ENCODE measurements around the gene AGTPBP1. TPM values are rescaled to one million over a fixed set of nuclear protein-coding genes. Genes with fewer than 3 reads are reported as not detected.

AGTPBP1 gene
- total RNA-seq, 1 experiment from 2014 or later = 54.7 TPM

DNA sequence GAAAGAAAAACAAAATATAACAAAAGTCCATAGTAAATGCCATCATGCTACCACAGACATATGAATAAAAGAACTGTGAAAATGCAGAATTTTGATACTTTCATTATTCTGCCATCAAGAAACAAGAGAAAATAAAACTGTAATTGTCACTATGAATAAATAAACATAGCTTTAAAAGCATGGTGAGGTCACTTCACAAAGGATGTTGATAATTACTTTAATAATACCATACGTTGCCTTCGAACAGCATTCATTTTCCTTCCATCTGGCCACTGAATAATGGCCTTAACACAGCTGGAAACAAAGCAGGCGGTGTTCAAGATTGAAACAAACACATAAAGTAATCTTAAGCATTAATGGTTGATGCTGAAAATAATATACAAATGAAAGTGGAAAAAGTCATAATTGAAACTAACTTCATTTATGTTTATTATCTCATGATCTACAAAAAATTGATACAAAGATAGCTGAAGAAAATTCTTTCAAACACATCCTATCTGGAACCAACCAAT is 102.0 kb downstream of the AGTPBP1 start:
- H3K4me3 Mint-ChIP-seq = no peak overlapping the region
- peaks cover 9% of the 10 kb centered on the region for H3K4me1 Mint-ChIP-seq
- H3K27ac Mint-ChIP-seq = no peak overlapping the region
- no peaks in the 10 kb centered on the region for H3K27me3 Mint-ChIP-seq (ENCODE audit: low read depth)
- DNase-seq (ENCODE audit: low spot score) (no peak), ATAC-seq (no peak)
- peaks cover 12% of the 10 kb centered on the region; the same call in 1 of the 2 replicates for H3K36me3 Mint-ChIP-seq
- ChIA-PET CTCF (interaction anchor here (0.6 kb wide), 1 partner anchor 120 kb away, joined by 3 read pairs; no protein-coding TSS in a partner anchor), POLR2A (no interaction called here)
- no peaks in the 10 kb centered on the region for H3K9me3 Mint-ChIP-seq
- TF ChIP-seq CDX4 (CRISPR knock-in tag; IDR thresholded peaks at IDR 0.05; ENCODE audit: borderline replicate concordance) = no peak
- TF ChIP-seq, protein P1, sequence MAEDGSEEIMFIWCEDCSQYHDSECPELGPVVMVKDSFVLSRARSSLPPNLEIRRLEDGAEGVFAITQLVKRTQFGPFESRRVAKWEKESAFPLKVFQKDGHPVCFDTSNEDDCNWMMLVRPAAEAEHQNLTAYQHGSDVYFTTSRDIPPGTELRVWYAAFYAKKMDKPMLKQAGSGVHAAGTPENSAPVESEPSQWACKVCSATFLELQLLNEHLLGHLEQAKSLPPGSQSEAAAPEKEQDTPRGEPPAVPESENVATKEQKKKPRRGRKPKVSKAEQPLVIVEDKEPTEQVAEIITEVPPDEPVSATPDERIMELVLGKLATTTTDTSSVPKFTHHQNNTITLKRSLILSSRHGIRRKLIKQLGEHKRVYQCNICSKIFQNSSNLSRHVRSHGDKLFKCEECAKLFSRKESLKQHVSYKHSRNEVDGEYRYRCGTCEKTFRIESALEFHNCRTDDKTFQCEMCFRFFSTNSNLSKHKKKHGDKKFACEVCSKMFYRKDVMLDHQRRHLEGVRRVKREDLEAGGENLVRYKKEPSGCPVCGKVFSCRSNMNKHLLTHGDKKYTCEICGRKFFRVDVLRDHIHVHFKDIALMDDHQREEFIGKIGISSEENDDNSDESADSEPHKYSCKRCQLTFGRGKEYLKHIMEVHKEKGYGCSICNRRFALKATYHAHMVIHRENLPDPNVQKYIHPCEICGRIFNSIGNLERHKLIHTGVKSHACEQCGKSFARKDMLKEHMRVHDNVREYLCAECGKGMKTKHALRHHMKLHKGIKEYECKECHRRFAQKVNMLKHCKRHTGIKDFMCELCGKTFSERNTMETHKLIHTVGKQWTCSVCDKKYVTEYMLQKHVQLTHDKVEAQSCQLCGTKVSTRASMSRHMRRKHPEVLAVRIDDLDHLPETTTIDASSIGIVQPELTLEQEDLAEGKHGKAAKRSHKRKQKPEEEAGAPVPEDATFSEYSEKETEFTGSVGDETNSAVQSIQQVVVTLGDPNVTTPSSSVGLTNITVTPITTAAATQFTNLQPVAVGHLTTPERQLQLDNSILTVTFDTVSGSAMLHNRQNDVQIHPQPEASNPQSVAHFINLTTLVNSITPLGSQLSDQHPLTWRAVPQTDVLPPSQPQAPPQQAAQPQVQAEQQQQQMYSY (CRISPR knock-in tag; IDR thresholded peaks at IDR 0.05) = no peak
- no peak for TF ChIP-seq USF2 (CRISPR knock-in tag; IDR thresholded peaks at IDR 0.05)

- H3K36me3 Mint-ChIP-seq = no peaks in the 10 kb centered on the region; the same call in 1 of the 2 replicates
- H3K27ac Mint-ChIP-seq = no peak overlapping the region
- POLR2A ChIA-PET = no interaction called here
- peaks cover 9% of the 10 kb centered on the region for H3K4me1 Mint-ChIP-seq
- TF ChIP-seq ZBTB43 (CRISPR knock-in tag; IDR thresholded peaks at IDR 0.05) = no peak
- TF ChIP-seq FOXK1 (CRISPR knock-in tag; IDR thresholded peaks at IDR 0.05) = no peak
- TF ChIP-seq ZSCAN18 (CRISPR knock-in tag; IDR thresholded peaks at IDR 0.05) = no peak
- TF ChIP-seq ATF2 (CRISPR knock-in tag; IDR thresholded peaks at IDR 0.05; ENCODE audit: borderline replicate concordance, low read depth) = no peak
- TF ChIP-seq, protein P2, sequence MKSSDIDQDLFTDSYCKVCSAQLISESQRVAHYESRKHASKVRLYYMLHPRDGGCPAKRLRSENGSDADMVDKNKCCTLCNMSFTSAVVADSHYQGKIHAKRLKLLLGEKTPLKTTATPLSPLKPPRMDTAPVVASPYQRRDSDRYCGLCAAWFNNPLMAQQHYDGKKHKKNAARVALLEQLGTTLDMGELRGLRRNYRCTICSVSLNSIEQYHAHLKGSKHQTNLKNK (CRISPR knock-in tag; IDR thresholded peaks at IDR 0.05) = no peak
- TF ChIP-seq KAT7 (CRISPR knock-in tag; IDR thresholded peaks at IDR 0.05; ENCODE audit: borderline replicate concordance) = no peak
- TF ChIP-seq NFYB (CRISPR knock-in tag; conservative IDR thresholded peaks at IDR 0.05; ENCODE audit: low read depth) = no peak
- no peak for TF ChIP-seq ZNF138 (CRISPR knock-in tag; conservative IDR thresholded peaks at IDR 0.05)
- TF ChIP-seq ZNF671 (CRISPR knock-in tag; IDR thresholded peaks at IDR 0.05) = no peak
- no peak for TF ChIP-seq ETV6 (CRISPR knock-in tag; IDR thresholded peaks at IDR 0.05)
- no peak for TF ChIP-seq ZNF219 (CRISPR knock-in tag; IDR thresholded peaks at IDR 0.05; ENCODE audit: borderline replicate concordance)
- no peak for TF ChIP-seq IRF1 (CRISPR knock-in tag; IDR thresholded peaks at IDR 0.05)
- no peak for TF ChIP-seq ZNF263 (CRISPR knock-in tag; IDR thresholded peaks at IDR 0.05; ENCODE audit: low read depth)
- TF ChIP-seq, protein P3, sequence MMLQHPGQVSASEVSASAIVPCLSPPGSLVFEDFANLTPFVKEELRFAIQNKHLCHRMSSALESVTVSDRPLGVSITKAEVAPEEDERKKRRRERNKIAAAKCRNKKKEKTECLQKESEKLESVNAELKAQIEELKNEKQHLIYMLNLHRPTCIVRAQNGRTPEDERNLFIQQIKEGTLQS (CRISPR knock-in tag; conservative IDR thresholded peaks at IDR 0.05) = no peak
- CTCF ChIA-PET = no interaction called here
- ATAC-seq = no peak
- DNase-seq (ENCODE audit: low spot score) = no peak
- no peak overlapping the region for H3K4me3 Mint-ChIP-seq
- no peaks in the 10 kb centered on the region for H3K9me3 Mint-ChIP-seq
- H3K27me3 Mint-ChIP-seq (ENCODE audit: low read depth) = no peaks in the 10 kb centered on the region
Observed at GRCh38 chr9:85631809-85632208, 109.9 kb downstream of the AGTPBP1 start.
